ENCODE measurements around the gene SPECC1L.

The SPECC1L gene

GRCh38 chr22:24407884-24408283 lies 137.3 kb downstream of the SPECC1L start:
- no peak for TF ChIP-seq CTCF (IDR thresholded peaks at IDR 0.05; ENCODE audit: low read depth, low read length)
- no peak for DNase-seq (ENCODE audit: extremely low read depth, low read depth)

DNA sequence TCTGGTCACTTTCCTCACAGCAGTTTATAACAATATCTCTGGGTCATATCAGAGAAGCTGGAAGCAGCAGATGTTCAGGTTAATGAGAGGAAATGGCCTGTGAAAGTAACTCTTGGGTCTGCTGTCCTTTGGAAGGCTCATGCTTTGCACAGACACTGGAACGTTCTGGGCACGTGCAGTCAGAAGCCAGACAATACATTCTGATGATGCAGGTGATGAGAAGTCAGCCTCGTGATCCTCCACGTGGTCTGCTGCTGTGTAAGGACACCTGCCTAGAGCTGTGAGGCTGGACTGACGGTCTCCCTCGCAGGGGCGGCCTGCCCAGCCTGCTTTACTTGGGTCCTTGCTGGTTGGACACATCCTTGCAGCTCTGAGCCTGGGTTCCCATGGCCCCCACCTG lies 138.0 kb downstream of the SPECC1L start:
- no peak for TF ChIP-seq CTCF (IDR thresholded peaks at IDR 0.05; ENCODE audit: low read depth, low read length)

GRCh38 chr22:24409707-24410106 lies 139.1 kb downstream of the SPECC1L start:
- TF ChIP-seq CTCF (IDR thresholded peaks at IDR 0.05; ENCODE audit: low read depth, low read length): no peak
- DNase-seq (ENCODE audit: extremely low read depth, low read depth): no peak

More for the DNA sequence above, 138.0 kb downstream of the SPECC1L start:
- DNase-seq (ENCODE audit: extremely low read depth, low read depth): no peak

DNA sequence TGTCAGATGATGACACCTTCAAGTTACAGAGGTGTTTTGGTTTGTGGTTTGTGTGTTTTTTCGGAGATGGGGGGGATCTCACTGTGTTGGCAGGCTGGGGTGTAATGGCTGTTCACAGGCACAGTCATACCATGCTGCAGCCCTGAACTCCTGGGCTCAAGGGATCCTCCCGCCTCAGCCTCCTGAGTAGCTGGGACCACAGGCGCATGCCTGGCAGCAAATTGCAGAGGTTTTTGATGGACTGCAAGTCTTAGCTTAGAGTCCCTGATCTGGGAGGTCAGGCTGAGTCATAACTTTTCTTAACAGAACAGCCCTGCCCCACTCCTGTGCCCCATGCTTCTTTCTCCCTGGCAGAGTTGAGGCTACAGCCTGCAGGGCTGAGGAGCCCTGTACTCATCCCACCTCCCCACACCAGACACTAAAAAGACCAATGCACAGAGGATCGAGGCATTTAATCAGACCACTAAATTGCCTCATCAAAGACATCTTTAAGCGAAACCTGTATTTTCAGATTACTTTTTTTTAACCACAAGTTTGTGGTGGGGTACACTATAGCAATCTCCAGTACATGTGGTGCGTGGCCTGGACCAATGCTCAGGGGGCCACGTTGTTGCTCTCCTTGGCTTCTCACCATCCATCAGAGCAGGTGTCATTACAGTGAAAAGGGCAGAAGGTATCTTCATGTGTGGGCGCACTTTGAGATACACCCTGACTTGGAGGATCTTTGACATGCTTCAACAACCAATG lies 139.7 kb downstream of the SPECC1L start:
- TF ChIP-seq CTCF (IDR thresholded peaks at IDR 0.05; ENCODE audit: low read depth, low read length): no peak

DNA sequence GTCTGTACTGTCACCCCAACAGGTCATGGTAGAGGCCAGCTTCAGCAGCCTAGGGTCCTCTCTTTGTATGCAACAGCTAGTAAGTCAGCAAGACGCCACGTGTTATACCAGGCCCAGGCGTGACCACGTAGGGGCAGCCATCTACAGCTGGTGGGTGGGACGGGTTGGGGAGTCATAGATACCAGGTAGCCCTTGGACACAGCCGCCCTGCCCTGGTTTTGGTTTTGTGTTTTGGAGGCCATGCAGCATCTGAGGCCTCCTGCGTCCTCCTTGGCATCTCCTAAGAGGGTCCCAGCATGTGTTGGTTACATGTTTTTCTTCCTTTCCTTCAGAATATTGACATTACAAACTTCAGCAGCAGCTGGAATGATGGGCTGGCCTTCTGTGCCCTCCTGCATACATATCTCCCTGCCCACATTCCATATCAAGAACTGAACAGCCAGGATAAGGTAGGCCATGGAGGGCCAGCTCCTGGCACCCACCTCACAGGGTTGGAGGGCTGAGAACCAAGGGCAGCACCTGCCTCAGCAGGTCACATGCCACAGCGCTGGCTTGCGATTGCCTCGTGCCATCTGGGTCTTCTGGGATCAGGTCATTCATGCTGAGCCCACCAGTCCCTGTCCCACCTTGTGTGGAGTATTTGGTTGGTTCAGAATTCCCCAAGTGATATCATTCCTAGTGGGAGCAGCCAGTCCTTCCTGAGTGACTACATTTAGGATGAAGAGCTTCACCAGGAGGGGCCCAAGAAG lies 140.8 kb downstream of the SPECC1L start:
- TF ChIP-seq CTCF (IDR thresholded peaks at IDR 0.05; ENCODE audit: low read depth, low read length): no peak
- DNase-seq (ENCODE audit: extremely low read depth, low read depth): no peak

More for the DNA sequence above, 139.7 kb downstream of the SPECC1L start:
- no peak for DNase-seq (ENCODE audit: extremely low read depth, low read depth)

DNA sequence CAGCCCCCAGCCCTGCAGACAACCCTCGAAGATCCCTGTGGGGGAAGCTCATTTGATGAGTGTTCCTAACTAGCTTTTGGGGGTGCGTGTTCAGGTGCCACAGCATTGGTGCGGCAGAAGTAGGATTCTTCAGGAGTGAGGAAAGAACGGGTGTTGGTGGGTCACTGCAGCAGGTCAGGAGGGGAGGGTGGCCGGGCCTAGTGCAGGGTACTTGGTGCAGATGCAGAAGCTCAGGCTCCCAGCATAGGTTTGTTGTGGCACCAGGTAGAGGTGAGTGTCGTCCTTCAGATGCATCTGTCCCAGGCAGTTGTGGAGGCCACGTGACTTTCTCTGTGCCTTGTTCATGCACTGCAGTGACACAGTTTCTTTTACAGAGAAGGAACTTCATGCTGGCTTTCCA lies 141.6 kb downstream of the SPECC1L start:
- TF ChIP-seq CTCF (IDR thresholded peaks at IDR 0.05; ENCODE audit: low read depth, low read length): no peak
- DNase-seq (ENCODE audit: extremely low read depth, low read depth): no peak

- no peak for DNase-seq (ENCODE audit: extremely low read depth, low read depth)
- TF ChIP-seq CTCF (IDR thresholded peaks at IDR 0.05; ENCODE audit: low read depth, low read length): no peak
These were observed 142.6 kb downstream of the SPECC1L start for GRCh38 chr22:24413271-24413670.
